T-helper 2 cell (primary cell): Measurements from ENCODE around the gene SLIT1.

Source experiments
- DNase-seq, 5 experiments: peaks; one replicate each; pipeline versions ENCODE4 v3.0.0 to v3.0.0-alpha.2; 2012 to 2022

The SLIT1 gene

DNA sequence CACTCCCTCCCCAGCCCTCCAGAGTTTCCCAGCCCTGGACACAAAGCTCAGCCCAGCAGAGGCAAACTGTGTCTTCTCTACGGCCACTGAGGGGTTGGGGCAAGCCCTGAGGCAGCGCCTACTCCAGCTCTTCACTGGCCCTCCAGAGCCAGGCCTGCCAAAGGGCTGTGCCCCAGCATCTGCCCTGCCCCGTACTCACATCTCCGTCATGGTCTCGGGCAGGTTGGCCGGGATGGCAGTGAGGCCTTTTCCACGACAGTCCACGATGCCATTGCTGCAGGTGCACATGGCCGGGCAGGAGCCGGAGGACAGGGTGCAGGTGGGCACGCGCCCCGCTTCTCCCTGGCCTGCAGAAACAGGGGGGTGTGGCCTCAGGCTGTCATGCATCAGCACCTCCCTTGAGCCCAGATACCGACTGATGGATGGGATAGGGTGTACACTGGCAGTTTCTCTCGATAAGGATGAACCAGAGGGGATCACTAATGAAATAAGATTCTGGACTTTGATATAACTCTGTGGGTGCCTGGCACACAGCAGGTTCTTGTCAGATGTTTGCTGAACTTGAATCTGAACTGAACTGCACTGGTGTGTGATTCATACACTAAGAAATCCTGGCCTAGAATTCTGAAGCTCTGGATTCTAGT, 125.2 kb downstream of the SLIT1 start:
- DNase-seq = no peak

DNA sequence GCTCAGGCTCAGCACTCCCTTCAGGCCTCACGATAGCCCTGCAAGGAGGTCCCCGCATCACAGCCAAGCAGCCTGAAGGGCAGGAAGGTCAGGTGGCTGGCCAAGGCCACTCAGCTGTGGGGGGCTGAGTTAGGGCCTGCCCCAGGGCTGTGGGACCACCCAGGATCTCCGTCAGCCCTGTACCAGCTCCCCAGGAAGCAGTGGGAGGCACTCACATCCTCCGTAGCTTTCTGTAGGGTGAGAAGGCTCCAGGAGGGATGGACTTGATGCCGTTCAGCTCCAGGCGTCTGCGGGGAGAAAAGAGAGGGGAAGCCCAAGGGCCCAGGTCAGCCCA, 125.9 kb downstream of the SLIT1 start:
- no peak for DNase-seq

DNA sequence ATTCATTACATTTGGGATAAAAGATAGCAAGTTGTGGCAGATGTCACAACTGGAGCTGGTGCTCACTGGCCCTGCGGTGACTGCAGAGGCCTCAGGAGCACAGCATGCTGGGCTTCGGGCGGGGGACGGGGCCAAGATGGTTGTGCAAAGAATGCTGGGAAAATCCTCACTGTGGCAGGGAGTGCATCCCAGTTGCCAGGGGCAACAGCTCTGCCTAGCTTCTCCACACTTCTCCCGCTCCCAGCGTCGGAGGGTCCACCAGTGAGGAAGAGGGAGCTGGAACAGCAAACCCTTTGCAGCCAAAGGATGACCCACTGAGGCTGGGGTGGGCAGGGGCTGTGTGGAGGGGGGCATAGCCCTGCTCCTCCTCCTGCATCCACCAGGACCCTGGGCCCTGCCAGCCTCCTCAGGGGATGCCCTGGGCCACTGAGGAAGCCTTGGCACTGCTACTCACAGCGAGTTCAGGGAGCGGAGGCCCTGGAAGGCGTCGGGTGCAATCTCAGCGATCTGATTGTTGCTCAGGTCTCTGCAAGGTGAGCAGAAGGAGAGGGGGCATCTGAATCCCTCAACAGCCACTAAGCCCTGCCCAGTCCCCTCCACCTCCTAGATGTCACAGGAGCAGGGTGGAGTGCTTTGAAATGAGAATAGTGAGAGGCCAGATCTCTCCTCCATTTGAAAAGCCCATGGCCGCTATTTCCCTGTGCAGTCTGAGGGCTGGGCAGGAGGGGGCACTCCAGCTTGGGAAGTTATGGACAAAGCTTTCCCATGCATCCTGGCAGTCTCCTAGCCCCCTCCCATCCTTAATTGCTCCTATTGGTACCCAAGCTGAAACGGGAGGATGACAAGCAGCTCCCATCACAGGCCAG, 126.5 kb downstream of the SLIT1 start:
- DNase-seq = no peak

DNA sequence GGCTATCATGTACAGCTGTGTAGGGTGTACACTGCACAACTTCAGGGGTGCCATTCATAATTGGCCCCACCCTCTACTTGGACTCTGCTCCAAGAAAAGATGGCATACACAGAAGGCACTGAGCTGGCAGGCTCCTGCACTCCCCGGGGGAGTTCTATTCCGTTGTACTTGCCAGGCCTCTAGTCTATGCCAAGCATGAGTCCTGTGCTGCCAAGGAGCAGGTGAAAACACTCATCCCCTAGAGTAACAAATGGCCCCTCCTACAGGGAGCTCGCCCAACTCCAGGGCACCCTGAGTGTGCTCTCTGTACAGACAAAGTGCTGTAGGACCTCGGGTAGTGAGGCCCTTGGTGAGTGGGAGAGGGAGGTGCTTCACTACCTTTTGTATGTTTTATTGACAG, 127.2 kb downstream of the SLIT1 start:
- no peak for DNase-seq

DNA sequence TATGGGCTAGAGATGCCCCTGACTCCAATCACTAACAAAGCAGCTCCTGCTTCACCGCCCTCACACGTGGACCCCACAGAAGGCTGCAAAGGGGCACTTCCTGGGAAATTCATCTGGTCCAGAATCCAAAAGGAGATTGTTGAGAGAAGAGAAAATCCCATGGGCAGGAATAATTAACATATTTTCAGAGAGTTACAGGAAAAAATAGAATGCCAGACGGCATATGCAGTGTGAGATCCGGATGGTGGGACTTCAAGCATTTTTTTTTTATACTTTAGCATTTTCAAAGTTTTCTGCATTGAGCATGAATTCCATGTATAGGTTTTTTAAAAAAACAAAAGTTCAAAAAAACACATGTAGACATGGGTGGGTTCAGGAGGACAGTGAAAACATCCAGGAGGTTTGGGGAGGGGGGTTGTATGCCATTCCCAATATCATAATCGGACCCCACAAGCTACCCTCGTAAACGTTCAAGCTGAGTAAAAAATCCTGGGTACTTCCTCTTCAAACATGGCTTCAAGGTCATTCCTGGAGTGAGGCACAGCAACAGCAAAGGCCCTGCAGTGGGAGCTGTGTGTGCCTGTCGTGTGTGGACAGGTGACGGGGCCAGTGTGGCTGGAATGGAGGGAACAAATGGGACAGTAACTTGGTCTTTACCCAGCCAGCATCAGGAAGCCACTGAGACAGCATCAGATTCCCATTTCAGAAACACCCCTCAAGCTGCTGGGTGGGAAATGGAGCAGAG, 128.1 kb downstream of the SLIT1 start:
- no peak for DNase-seq

DNA sequence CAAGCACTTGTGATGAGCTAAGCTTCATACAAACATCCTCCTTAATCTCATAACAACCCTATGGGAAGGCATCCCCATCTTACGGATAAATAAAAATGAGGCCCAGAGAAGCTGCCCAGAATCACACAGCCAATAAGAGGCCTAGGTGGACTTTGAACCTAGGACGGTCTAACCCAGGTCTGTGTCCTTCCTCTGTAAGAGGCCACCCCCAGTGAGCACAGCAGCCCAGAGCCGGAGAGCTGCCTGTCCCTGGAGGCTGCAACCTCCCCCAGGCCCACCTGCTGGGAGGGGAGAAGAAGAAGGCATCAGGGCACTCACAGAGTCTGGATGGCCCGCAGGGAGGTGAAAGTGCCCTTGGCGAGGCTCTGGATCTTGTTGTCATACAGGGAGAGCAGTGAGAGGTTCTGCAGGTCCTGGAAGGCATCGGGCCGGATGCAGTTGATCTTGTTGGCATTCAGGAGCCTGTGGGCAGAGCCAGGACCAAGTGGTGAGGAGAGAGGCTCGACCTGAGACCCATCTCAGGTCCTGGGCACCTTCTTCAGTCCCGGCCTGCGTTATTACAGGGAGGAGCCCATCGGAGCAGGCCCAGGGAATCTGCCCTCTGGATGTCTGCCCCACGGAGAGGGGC, 129.6 kb downstream of the SLIT1 start:
- DNase-seq = no peak

DNA sequence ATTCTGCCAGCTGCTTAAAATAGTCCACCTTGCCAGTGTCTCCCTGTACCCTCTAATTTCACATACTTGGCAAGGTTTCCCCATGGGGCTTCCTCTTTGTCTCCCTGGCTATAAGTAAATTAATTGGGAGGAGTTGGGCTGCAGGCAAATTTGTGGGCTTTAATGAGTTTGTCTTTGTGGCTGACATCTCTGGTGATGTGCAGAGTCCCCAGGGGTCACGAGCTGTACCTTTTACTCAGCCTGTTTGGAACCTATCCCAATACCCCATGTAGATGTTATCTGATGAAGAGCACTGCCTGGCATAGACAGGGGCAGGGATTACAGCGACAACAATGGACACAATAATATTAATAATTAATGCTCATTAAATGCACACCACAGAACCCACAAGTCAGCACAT, 132.5 kb downstream of the SLIT1 start:
- DNase-seq = no peak

DNA sequence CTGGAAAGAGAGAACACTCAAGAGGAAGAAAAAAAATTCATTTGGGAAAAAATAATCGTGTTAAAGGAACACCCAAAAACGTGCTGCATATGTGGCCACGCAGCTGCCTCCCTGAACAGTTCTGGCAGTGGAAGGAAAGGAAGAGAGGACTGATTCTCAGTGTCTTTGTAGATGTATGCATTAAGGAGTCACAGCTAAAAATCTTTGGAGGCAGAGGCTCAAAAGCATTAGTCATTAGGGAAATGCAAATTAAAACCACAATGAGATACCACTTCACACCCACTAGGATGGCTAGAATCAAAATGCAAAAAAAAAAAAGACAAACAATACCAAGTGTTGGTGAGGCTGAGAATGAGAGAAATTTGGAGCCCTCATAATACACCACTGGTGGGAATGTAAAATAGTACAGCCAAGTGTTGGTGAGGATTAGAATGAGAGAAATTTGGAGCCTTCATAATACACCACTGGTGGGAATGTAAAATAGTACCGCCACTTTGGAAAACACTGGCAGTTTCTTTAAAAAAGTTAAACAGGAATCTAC, 134.7 kb downstream of the SLIT1 start:
- no peak for DNase-seq

DNA sequence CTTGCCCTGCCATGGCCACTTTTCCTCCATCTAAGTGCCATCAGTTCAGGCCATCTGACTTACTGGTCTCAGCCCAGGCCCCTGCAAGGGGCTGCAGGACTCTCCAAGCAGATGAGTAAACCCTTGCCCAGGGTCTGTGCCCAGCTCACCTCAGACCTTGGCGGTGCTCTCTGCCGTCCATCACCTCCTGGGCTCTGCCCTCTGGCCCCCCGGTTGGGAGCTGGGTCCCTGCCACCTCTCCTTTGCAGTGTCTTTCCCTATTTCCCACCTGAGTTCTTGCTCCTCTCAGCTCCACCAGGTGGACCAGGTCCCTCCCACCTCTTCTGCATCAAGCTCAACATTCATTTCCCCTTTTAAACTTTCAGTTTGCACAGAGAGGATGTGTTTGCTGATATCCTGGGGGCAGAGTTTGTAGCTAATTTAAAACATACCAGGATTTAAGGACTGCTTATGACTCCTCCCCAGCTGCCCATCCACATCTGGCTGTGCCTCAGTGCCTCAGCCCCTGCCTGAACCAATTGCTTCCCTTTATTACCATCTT, 135.5 kb downstream of the SLIT1 start:
- DNase-seq = no peak

DNA sequence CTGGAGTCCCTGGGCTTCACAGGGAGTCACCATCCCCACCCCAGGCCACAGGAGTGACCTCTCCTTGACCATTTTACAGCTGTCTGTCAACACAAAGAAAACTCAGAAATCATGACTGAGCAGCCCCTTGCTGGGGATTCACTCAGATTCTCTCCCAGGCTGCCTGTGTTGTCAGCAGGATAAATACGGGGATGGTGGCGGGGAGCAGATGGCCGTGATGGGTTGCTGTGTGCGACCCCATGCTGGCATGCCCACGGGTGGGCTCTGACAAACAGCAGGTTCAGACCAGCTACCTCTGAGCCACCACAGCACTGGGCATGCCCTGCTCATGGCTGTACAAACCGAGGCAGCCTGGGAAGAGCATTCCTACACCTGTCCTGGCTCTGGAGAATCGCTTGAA, 136.1 kb downstream of the SLIT1 start:
- no peak for DNase-seq

DNA sequence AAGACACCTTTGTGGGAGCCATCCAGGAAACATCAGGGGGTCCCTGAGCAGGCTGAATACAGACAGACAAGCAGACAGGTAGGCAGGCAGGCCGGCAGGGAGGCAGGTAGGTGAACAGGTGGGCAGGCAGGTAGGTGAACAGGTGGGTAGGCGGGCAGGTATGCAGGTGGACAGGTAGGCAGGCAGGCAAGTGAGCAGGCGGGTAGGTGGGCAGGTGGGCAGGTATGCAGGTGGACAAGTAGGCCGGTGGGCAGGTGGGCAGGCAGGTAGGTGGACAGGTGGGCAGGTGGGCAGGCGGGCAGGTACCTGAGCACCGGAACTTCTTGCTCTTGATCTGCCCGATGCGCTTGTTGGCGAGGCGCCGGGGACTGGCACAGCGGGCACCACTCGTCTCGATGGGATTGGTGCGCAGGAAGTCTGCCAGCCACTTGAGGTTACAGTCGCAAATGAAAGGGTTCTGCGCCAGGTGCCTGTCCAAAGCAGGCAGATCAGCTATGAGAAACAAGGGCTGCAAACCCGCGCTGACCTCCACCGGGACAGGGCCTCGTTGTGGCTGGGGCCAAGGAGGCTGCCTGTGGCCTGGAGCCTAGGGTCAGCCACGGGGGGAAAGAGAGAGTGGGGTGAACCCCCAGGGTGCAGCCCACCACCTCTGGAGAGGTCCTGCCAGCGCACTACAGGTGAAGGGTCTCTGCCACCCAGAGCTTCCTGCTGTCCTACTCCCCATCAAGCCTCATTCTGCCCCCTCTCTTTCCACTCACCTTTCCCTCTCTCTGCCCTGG, 136.9 kb downstream of the SLIT1 start:
- DNase-seq = no peak

DNA sequence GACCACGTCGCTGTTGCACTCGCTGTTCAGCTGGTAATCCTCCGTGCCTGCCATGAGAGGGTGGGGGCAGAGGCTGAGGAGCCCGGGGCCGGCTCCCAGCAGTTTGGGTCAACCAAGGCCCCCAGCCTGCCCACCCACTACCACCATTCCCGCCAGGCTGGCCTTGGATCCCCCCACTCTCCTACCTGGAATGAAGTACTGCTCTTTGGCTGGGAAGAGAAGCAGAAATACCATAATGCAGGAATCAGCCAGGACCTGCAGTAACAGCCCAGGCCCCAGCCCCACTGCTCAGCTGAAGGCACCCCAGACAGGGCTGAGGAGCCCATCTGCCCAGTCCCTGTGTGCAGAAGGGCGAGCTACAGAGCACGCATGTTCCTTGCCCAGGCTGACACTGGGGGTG, 138.0 kb downstream of the SLIT1 start:
- no peak for DNase-seq

DNA sequence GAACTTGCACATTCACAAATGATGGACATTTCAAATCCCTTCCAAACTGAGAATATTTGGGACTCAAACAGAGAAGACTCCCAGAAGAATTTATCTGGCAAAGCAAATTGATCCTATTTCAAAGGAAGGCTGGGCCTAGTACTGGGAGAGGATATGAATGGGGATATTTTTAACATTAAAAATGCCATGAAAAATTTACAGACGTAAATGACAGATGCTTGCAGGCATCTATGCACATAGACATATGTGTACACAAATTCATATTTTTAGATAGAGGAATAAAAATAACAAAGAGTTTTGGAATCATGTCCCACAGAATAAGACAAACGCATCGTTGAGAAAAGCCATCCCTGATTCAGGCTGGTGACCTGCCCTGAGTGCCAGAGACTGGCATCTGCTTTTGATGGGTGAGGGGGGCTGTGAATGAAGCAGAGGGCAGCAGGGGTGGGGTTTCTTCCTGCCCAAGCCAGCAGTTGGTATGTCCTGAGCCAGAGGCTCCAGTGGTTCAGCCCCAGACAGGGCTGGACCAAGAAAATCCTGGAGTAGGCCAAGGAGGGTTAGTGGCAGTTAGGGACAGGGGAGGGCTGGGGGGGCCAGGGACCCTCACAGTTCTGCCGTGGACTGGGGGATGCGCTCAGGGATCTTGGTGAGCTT, 138.5 kb downstream of the SLIT1 start:
- no peak for DNase-seq

DNA sequence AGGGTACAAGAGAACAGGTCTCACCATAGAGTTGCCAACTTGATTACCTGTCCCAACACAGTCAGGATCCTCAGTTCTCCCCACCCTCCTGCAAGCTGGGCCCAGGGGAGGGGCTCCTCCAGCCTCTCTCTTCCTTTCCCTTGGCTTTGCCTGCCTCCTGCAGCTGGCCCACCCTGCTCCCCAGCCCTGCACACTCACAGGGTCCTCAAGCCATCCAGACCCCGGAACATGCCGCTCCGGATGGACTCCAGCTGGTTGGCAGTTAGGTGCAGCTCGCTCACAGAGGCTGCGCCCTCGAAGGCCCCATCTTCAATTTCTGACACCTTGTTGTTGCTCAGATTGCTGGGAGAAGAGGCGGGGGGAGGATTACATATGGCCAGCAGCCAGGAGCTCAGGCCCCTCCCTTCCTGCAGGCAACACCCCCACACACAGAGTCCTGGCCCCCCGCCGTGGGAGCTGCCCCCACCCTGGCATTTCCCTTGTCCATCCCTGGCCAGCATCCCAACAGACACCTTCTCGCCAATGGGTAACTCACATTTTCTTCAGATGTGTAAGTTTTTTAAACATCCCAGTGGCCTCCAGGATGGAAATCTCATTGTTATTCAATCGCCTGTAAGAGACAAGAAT, 139.2 kb downstream of the SLIT1 start:
- no peak for DNase-seq

DNA sequence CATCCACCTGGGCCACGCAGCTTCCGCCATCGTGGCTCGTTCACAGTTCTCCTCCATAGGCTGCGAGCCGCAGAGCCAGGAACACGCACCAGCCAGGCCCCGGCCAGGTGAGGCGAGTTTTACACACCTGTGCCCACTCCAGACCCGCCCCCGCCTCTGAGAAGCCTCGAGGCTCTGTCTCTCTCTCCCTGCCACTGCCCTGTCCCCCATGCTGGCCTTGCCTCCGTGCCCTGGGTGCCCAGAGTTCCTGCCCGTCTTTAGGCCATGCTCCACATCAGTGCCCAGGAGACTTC, 142.2 kb downstream of the SLIT1 start:
- DNase-seq = no peak

DNA sequence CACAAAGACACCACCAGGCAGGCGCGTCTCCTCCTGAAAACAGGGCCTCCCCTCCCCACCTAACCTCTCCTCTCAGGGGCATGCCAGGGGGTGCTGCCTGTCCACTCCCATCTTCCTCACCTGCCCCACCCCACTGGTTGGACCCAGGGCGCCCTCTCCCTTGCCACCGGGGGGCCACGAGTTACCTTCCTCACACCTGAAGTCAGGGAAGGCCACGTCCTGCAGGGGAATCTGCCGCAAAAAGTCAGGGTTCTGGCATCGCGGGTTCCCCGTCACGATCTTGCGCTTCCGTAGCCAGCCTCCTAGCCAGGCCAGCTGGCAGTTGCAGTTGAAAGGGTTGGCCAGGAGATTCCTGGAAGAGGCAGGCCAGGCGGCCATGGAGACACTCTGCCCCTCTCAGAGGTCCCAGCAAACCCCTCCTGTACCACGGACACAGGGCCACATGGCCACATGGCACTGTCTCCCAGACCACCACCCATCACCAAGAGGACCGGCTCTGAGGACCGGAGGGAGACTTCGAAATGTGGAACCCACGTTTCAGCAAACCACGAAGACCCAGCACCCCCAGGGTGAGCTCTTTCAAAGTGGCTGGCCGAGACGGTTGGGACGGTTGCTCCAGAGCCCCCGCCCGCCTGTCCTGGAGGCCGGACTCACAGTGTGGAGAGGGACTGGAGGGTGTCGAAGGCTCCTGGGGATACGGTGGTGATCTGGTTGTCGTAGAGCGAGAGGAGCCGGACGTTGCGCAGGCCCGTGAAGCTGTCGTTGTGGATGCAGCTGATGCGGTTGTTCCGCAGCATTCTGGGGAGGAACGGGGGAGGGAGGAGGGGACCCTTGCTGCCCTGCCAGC, 142.8 kb downstream of the SLIT1 start:
- DNase-seq = no peak

DNA sequence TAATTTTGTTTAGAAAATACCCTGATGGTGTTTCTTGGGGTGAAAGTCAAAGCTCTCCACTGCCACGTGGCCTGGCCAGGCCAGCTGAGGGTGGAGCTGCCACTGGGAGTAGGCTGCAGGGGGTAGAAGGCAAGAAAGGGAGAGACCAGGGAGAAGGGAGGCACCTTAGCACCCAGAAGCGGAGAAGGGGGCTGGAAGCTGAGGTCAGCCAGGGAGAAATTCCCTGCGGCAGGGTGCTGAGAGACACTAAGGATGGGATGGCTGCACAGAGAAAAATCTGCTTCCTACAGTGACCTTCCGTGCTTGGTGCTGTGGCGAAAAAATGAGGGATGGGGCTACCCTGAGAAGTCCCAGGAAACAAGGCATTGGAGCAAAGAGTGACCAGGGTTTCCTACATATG, 143.7 kb downstream of the SLIT1 start:
- no peak for DNase-seq

DNA sequence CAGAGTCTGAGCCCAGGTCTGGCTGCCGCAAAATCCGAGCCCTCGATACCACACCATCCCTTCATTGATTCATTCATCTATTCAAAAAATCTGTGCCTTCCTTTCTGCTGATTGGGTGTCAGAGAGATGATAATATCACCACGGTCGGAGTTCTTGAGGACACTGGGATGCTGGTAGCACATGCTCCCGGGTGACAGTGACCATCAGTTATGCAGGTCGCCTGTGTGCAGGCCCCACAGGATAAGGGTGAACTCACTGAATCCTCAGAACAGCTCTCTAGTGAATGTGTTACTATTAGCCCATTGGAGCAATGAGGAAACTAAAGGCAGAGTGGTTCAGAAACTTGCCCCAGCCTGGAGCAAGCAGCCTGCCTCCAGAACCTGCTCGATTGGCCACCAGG, 145.1 kb downstream of the SLIT1 start:
- DNase-seq = no peak

DNA sequence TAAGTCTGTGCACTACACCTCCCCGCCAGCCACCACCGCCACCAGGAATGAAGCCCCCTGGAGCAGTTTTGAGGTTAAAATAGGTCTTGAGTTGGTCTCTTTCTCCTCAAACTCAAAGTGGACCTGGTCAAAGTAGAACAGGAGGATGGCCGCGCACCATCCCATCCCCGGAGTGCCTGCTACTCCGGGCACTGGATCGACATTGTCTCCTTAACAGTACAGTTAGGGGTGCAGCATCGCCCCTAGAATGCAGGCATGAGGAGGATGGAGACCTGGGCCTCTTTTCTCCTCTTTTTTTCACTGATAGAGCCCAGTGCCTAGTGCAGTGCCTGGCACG, 145.5 kb downstream of the SLIT1 start:
- DNase-seq = no peak

DNA sequence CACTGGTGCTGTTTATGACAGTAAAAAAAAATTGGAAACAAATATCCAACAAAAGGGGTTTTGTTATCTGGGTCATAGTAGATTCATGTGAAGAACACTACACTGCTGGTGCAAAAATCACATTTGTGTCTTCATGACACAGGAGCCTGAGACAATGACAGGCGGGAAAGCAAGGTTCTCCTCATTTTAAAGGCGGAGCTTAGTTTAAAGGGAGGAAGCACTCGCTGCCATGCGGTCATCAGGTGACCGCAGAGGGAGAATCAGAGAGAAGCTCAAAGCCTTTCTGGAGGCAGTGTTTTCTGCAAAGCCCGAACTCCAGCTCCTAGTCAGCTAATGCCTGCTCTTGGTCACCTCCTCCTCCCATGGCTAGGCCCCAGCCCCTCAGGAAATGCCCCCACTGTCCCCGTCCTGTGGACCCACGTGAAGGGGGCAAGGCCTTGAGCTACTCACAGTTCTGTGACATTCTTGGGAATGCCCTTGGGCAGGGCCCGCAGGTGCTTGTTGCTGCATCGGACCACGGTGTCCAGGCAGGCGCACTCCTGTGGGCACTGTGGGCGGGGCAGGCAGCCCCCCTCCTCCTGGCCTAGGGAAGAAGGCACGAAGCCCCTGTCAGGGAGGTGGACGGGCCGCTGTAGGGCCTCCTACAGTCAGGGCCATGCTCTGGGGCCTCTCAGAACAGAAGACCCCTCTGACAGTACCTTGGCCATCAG, 146.1 kb downstream of the SLIT1 start:
- no peak for DNase-seq
